Epithelial cell of proximal tubule (primary cell): ENCODE results near the gene KLKB1. TPM values are rescaled to one million over a fixed set of nuclear protein-coding genes. Genes with fewer than 3 reads are reported as not detected.

ENCODE experiments used
- DNase-seq: peaks from one replicate; pipeline ENCODE4 v3.0.0-alpha.2; 2011; ENCODE audit warnings: low read depth
- H3K4me3 ChIP-seq: 2 replicates; pipeline ENCODE4 v1.5.1; 2011; ENCODE audit warnings: low read depth, mild to moderate bottlenecking, low read length
- CTCF ChIP-seq: conservative IDR thresholded peaks from 2 replicates; pipeline ENCODE4 v1.5.1; 2012; ENCODE audit warnings: low read depth, mild to moderate bottlenecking, low read length
- total RNA-seq: library from RNA; depleted of rRNA; stranded (reverse); fragments of >200 nt; gene quantifications from 2 replicates; pipeline ENCODE4 v1.2.3, GENCODE V29; 2015

The KLKB1 gene
- total RNA-seq, 1 donor from 2014 or later, result not detected

- H3K4me3 ChIP-seq, result no peak overlapping the region
- peak; percentile 68 for TF ChIP-seq CTCF
- peak; percentile 20 for DNase-seq
These were observed 69.8 kb downstream of the KLKB1 start for GRCh38 chr4:186297013-186297645.

- no peak for DNase-seq
- no peak for TF ChIP-seq CTCF
- H3K4me3 ChIP-seq, result no peak overlapping the region
These were observed 70.8 kb downstream of the KLKB1 start for GRCh38 chr4:186298031-186298647.

- DNase-seq, result no peak
- TF ChIP-seq CTCF, result no peak
- H3K4me3 ChIP-seq, result no peak overlapping the region
These were observed 72.0 kb downstream of the KLKB1 start for GRCh38 chr4:186299291-186299690.

- DNase-seq, result no peak
- no peak overlapping the region for H3K4me3 ChIP-seq
- TF ChIP-seq CTCF, result no peak
These were observed 73.5 kb downstream of the KLKB1 start for GRCh38 chr4:186300659-186301390.

GRCh38 chr4:186304216-186304615 lies 76.9 kb downstream of the KLKB1 start:
- H3K4me3 ChIP-seq, result no peak overlapping the region
- no peak for TF ChIP-seq CTCF
- DNase-seq, result no peak

- DNase-seq, result no peak
- no peak overlapping the region for H3K4me3 ChIP-seq
- TF ChIP-seq CTCF, result no peak
These were observed 77.7 kb downstream of the KLKB1 start for GRCh38 chr4:186304866-186305505.
